IMR-90 (cell line): ENCODE data around the gene NEURL1. TPM values are rescaled to one million over a fixed set of nuclear protein-coding genes. Genes with fewer than 3 reads are reported as not detected.

Experiments
- ATAC-seq: fragments of 200-7000 bp; cut with Tn5 transposase; 2 replicates; pipeline ENCODE4 v1.9.1; 2020; ENCODE audit warnings: low read depth, mild to moderate bottlenecking, moderate library complexity
- BruUV-seq: library from RNA; stranded (reverse); fragments of 400-500 nt; replicated peaks from 2 replicates; lab custom pipeline; 2021; lab: Mats Ljungman, UMichigan
- CTCF ChIA-PET: fragments of 300-600 bp; formaldehyde crosslinking; extraction: SDS; loops from one replicate; lab custom pipeline; 2021; ENCODE audit warnings: antibody characterized with exemption; lab: Yijun Ruan, JAX
- POLR2A ChIA-PET: fragments of 300-600 bp; sonication (Branson Sonifier 250); formaldehyde crosslinking; loops from one replicate; lab custom pipeline; 2022; ENCODE audit warnings: antibody characterized with exemption; ENCODE audit not compliant: unreplicated experiment; lab: Charles Lee
- DNase-seq: peaks from one replicate; pipeline ENCODE4 v3.0.0; 2013
- H2AFZ ChIP-seq: replicated peaks from 2 replicates; pipeline ENCODE3; 2013; ENCODE audit warnings: low read length, mild to moderate bottlenecking; ENCODE audit not compliant: poor library complexity
- H2AK5ac ChIP-seq: 2 replicates; pipeline ENCODE4 v1.6.1; 2013; ENCODE audit warnings: low read depth, low read length, inconsistent platforms
- H2AK9ac ChIP-seq: replicated peaks from 2 replicates; pipeline ENCODE3; 2013; ENCODE audit warnings: mild to moderate bottlenecking, low read depth, low read length, moderate library complexity; ENCODE audit not compliant: poor library complexity
- H2BK120ac ChIP-seq: 2 replicates; pipeline ENCODE4 v1.6.1; 2013; ENCODE audit warnings: low read depth, low read length, inconsistent platforms
- H2BK15ac ChIP-seq: 3 replicates; pipeline ENCODE4 v1.6.1; 2013; ENCODE audit warnings: low read depth, low read length, inconsistent platforms
- H2BK20ac ChIP-seq: 2 replicates; pipeline ENCODE4 v1.6.1; 2013; ENCODE audit warnings: low read depth, mild to moderate bottlenecking, inconsistent platforms, low read length, moderate library complexity
- H2BK5ac ChIP-seq: 2 replicates; pipeline ENCODE4 v1.6.1; 2013; ENCODE audit warnings: mild to moderate bottlenecking, low read depth, low read length, inconsistent platforms; ENCODE audit not compliant: poor library complexity, severe bottlenecking
- H3K14ac ChIP-seq: replicated peaks from 2 replicates; pipeline ENCODE4 v1.6.1; 2013; ENCODE audit warnings: low read depth, low read length, inconsistent platforms
- H3K18ac ChIP-seq: 2 replicates; pipeline ENCODE4 v1.6.1; 2013; ENCODE audit warnings: low read depth, low read length, control low read depth
- H3K23ac ChIP-seq: 2 replicates; pipeline ENCODE4 v1.6.1; 2013; ENCODE audit warnings: low read depth, low read length, inconsistent platforms
- H3K27ac ChIP-seq: 2 replicates; pipeline ENCODE4 v1.5.1; 2013; ENCODE audit warnings: mild to moderate bottlenecking, control low read depth, low read length; ENCODE audit not compliant: insufficient read depth
- H3K27me3 ChIP-seq: 2 replicates; pipeline ENCODE4 v1.6.1; 2013; ENCODE audit warnings: low read length; ENCODE audit not compliant: control insufficient read depth, insufficient read depth
- H3K36me3 ChIP-seq: 2 replicates; pipeline ENCODE4 v1.6.1; 2013; ENCODE audit warnings: low read length, mixed read lengths; ENCODE audit not compliant: control insufficient read depth, insufficient read depth
- H3K4ac ChIP-seq: 2 replicates; pipeline ENCODE4 v1.6.1; 2013; ENCODE audit warnings: low read depth, low read length, inconsistent platforms
- H3K4me1 ChIP-seq: 2 replicates; pipeline ENCODE4 v1.6.1; 2013; ENCODE audit warnings: low read length, mixed read lengths; ENCODE audit not compliant: control insufficient read depth, insufficient read depth
- H3K4me2 ChIP-seq: 2 replicates; pipeline ENCODE4 v1.6.1; 2013; ENCODE audit warnings: low read depth, mild to moderate bottlenecking, control low read depth, low read length, moderate library complexity
- H3K4me3 ChIP-seq: 2 replicates; pipeline ENCODE4 v1.5.1; 2013; ENCODE audit warnings: low read depth, mild to moderate bottlenecking, control low read depth, low read length, moderate library complexity; ENCODE audit not compliant: insufficient read depth
- H3K56ac ChIP-seq: 2 replicates; pipeline ENCODE4 v1.6.1; 2013; ENCODE audit warnings: low read length, inconsistent platforms; ENCODE audit not compliant: insufficient read depth; ENCODE audit errors: extremely low read depth
- H3K79me1 ChIP-seq, 2 experiments: 2 replicates each; pipeline ENCODE4 v1.6.1; 2013; ENCODE audit warnings: low read length in 2 of 2, inconsistent platforms in 1 of 2, low read depth in 1 of 2
- H3K9ac ChIP-seq: 2 replicates; pipeline ENCODE4 v1.6.1; 2013; ENCODE audit warnings: low read depth, low read length, control low read depth
- H3K9me1 ChIP-seq: 2 replicates; pipeline ENCODE4 v1.6.1; 2013; ENCODE audit warnings: low read length, inconsistent platforms; ENCODE audit not compliant: insufficient read depth
- H3K9me3 ChIP-seq: 2 replicates; pipeline ENCODE4 v1.6.1; 2013; ENCODE audit warnings: low read length; ENCODE audit not compliant: control insufficient read depth, insufficient read depth
- H4K20me1 ChIP-seq: 2 replicates; pipeline ENCODE4 v1.6.1; 2013; ENCODE audit warnings: low read length, inconsistent platforms; ENCODE audit not compliant: insufficient read depth
- H4K5ac ChIP-seq: 2 replicates; pipeline ENCODE4 v1.6.1; 2013; ENCODE audit warnings: mild to moderate bottlenecking, low read depth, low read length, control low read depth
- H4K8ac ChIP-seq, 2 experiments: 2 replicates each; pipeline ENCODE4 v1.6.1; 2013; ENCODE audit warnings: low read depth in 2 of 2, low read length in 2 of 2, control low read depth in 1 of 2, inconsistent platforms in 1 of 2
- H4K91ac ChIP-seq: 2 replicates; pipeline ENCODE4 v1.6.1; 2013; ENCODE audit warnings: low read depth, low read length, inconsistent platforms; ENCODE audit not compliant: insufficient read depth
- BHLHE40 ChIP-seq: fragments of 150-350 bp; IDR thresholded peaks from 2 replicates; pipeline ENCODE4 v1.6.1; 2016; ENCODE audit warnings: mild to moderate bottlenecking, low read depth, low read length
- CEBPB ChIP-seq: IDR thresholded peaks from 2 replicates; pipeline ENCODE4 v1.6.1; 2012; ENCODE audit warnings: low read depth, low read length, improper control_type of control experiment
- CHD1 ChIP-seq: IDR thresholded peaks from 2 replicates; pipeline ENCODE4 v1.6.1; 2012; ENCODE audit warnings: low read depth, low read length, improper control_type of control experiment
- CTCF ChIP-seq: conservative IDR thresholded peaks from 2 replicates; pipeline ENCODE4 v1.5.1; 2012; ENCODE audit warnings: mild to moderate bottlenecking, low read depth, low read length, improper control_type of control experiment
- ELK1 ChIP-seq: fragments of 150-350 bp; IDR thresholded peaks from 2 replicates; pipeline ENCODE4 v1.6.1; 2016; ENCODE audit warnings: low read depth, mild to moderate bottlenecking, low read length, moderate library complexity, borderline replicate concordance
- FOS ChIP-seq: fragments of 150-350 bp; IDR thresholded peaks from 2 replicates; pipeline ENCODE4 v1.6.1; 2016; ENCODE audit warnings: low read depth, low read length
- MAFK ChIP-seq: IDR thresholded peaks from 2 replicates; pipeline ENCODE4 v1.6.1; 2012; ENCODE audit warnings: low read depth, low read length, improper control_type of control experiment
- MAZ ChIP-seq: IDR thresholded peaks from 2 replicates; pipeline ENCODE4 v1.6.1; 2012; ENCODE audit warnings: low read depth, mild to moderate bottlenecking, low read length, improper control_type of control experiment, moderate library complexity, borderline replicate concordance
- MXI1 ChIP-seq: IDR thresholded peaks from 2 replicates; pipeline ENCODE4 v1.6.1; 2012; ENCODE audit warnings: low read depth, mild to moderate bottlenecking, low read length, moderate library complexity, borderline replicate concordance
- NFE2L2 ChIP-seq: fragments of 150-350 bp; IDR thresholded peaks from 2 replicates; pipeline ENCODE4 v1.6.1; 2016; ENCODE audit warnings: low read depth, mild to moderate bottlenecking, low read length
- POLR2A ChIP-seq: IDR thresholded peaks from 2 replicates; pipeline ENCODE4 v1.6.1; 2012; ENCODE audit warnings: mild to moderate bottlenecking, low read depth, low read length
- RAD21 ChIP-seq: IDR thresholded peaks from 2 replicates; pipeline ENCODE4 v1.6.1; 2012; ENCODE audit warnings: low read length, improper control_type of control experiment
- SMC3 ChIP-seq: fragments of 150-350 bp; IDR thresholded peaks from 2 replicates; pipeline ENCODE4 v1.6.1; 2016; ENCODE audit warnings: low read depth, mild to moderate bottlenecking, antibody characterized with exemption, low read length, moderate library complexity
- WGBS, 2 experiments: methylation state at CpG; one replicate each; pipeline versions ENCODE4 v1.1.5 to v1.1.7; 2013; ENCODE audit warnings: missing lambda C conversion rate in 2 of 2; ENCODE audit not compliant: insufficient read length in 1 of 2; ENCODE audit errors: extremely low coverage in 2 of 2; 5-methylcytosine and 5-hydroxymethylcytosine counted together
- dilution Hi-C: fragments of 300-500 bp; cut with HindIII; formaldehyde crosslinking; loops from one replicate; pipeline ENCODE4 v1.14.3; 2018; ENCODE audit warnings: low sequenced_read_pairs; ENCODE audit not compliant: unreplicated experiment
- in situ Hi-C: fragments of 300-500 bp; cut with MboI; formaldehyde crosslinking; loops from 3 replicates; pipeline ENCODE4 v1.14.3; 2019; ENCODE audit warnings: low sequenced_read_pairs, inconsistent platforms, mixed read lengths
- intact Hi-C: fragments of 100-400 bp; cut with micrococcal nuclease; formaldehyde crosslinking; loops from 2 replicates; pipeline ENCODE4 v1.10.0; 2022
- polyA plus RNA-seq, 3 experiments: library from polyadenylated mRNA; depleted of rRNA; stranded (reverse); fragments of >200 nt; gene quantifications; 2 replicates each; pipeline ENCODE4 v1.2.3, GENCODE V29; 2012; ENCODE audit warnings: low replicate concordance in 1 of 3
- total RNA-seq: library from RNA; depleted of rRNA; stranded (reverse); fragments of >200 nt; gene quantifications from 2 replicates; pipeline ENCODE4 v1.2.3, GENCODE V29; 2012

NEURL1 gene
- total and polyA plus RNA-seq, 2 of the 4 experiments (the other 2 are of a cell fraction): 0.36 to 0.82 TPM

- Histone ChIP-seq H3K27ac (no peak overlapping the region), H2BK15ac (no peak overlapping the region), H4K5ac (no peak overlapping the region), H3K23ac (no peak overlapping the region), H3K4ac (no peak overlapping the region), H2BK20ac (no peak overlapping the region), H3K27me3 (no peaks in the 10 kb centered on the region), H3K14ac (no peak overlapping the region), H3K4me1 (peaks cover 19% of the 10 kb centered on the region), H2AFZ (no peak overlapping the region), H2AK9ac (no peak overlapping the region), H3K18ac (no peak overlapping the region), H4K8ac (no peak overlapping the region), H3K4me2 (no peak overlapping the region), H3K79me1 (peaks cover 0 to 37% of the 10 kb centered on the region in 2 experiments; a peak in 2 of 4 replicates), H3K9me3 (no peaks in the 10 kb centered on the region), H4K20me1 (no peaks in the 10 kb centered on the region), H3K36me3 (peaks cover 65% of the 10 kb centered on the region), H3K4me3 (no peak overlapping the region), H2BK120ac (no peak overlapping the region), H2BK5ac (no peak overlapping the region), H3K9me1 (peaks cover 25% of the 10 kb centered on the region), H2AK5ac (no peak overlapping the region), H3K56ac (no peak overlapping the region), H3K9ac (no peak overlapping the region), H4K91ac (no peak overlapping the region)
- CTCF ChIA-PET: no interaction called here
- intact Hi-C loops (loop anchor here (5.0 kb wide), 1 partner anchor 60 kb away; no protein-coding TSS in a partner anchor), dilution Hi-C loops (loop anchor here (10.0 kb wide), 1 partner anchor 57 kb away; no protein-coding TSS in a partner anchor), in situ Hi-C loops (no loop called here)
- ATAC-seq (no peak), DNase-seq (no peak)
- TF ChIP-seq MAFK (no peak), BHLHE40 (no peak), POLR2A (no peak), ELK1 (no peak), MAZ (no peak), FOS (no peak), MXI1 (no peak), CHD1 (no peak), CEBPB (no peak), NFE2L2 (no peak), RAD21 (no peak), CTCF (no peak), SMC3 (no peak)
- POLR2A ChIA-PET: interaction anchor here (0.6 kb wide), 1 partner anchor 277 kb away, joined by 3 read pairs; no protein-coding TSS in a partner anchor
- no TSS peak for BruUV-seq
- 82% methylated on average over 9 of the region's 13 CpGs; no CpG with 5 or more reads in 1 of the 2 experiments for WGBS, 2 experiments
These were observed 124.3 kb downstream of the NEURL1 start for GRCh38 chr10:103617602-103618385.
